Gastrocnemius medialis (tissue), 4 donors: Measurements from ENCODE around the gene ASIC2. TPM values are rescaled to one million over a fixed set of nuclear protein-coding genes. Genes with fewer than 3 reads are reported as not detected.

ENCODE experiments used
- ATAC-seq, 2 donors: fragments of 150-250 bp; one replicate each; pipeline ENCODE4 v1.9.1; 2016
- DNase-seq, 2 donors: peaks; one replicate each; pipeline ENCODE4 v3.0.0-alpha.2; 2019
- H3K27ac ChIP-seq, 4 donors: fragments of 200-600 bp; sonication (generic); 1 replicate in 1 of 4; 2 replicates in 3 of 4; pipeline ENCODE4 v1.5.1; 2016 to 2018; ENCODE audit warnings: mild to moderate bottlenecking in 2 of 4, moderate library complexity in 1 of 4
- H3K27me3 ChIP-seq, 3 donors: fragments of 200-600 bp; sonication (generic) in 2 of 3; 1 replicate in 1 of 3; 2 replicates in 2 of 3; pipeline versions ENCODE4 v1.5.1 to v1.6.0; 2016 to 2019; ENCODE audit warnings: mild to moderate bottlenecking in 1 of 3, moderate library complexity in 1 of 3
- H3K36me3 ChIP-seq, 2 donors: fragments of 200-600 bp; sonication (generic) in 1 of 2; one replicate each; pipeline ENCODE4 v1.5.1; 2017 to 2018
- H3K4me1 ChIP-seq, 2 donors: fragments of 200-600 bp; sonication (generic) in 1 of 2; one replicate each; pipeline ENCODE4 v1.5.1; 2016 to 2017; ENCODE audit warnings: mild to moderate bottlenecking in 2 of 2
- H3K4me3 ChIP-seq, 4 donors: fragments of 200-600 bp; sonication (generic) in 3 of 4; 1 replicate in 1 of 4; 2 replicates in 3 of 4; pipeline ENCODE4 v1.5.1; 2016 to 2019; ENCODE audit warnings: mild to moderate bottlenecking in 2 of 4
- H3K9me3 ChIP-seq, 3 donors: fragments of 200-600 bp; sonication (generic) in 2 of 3; 1 replicate in 1 of 3; 2 replicates in 2 of 3; pipeline ENCODE4 v1.5.1; 2016 to 2019
- CTCF ChIP-seq, 5 experiments: fragments of 450-650 bp in 3 of 5; fragments of 200-600 bp in 2 of 5; sonication (generic) in 2 of 5; IDR thresholded peaks in 4 of 5; conservative IDR thresholded peaks in 1 of 5; 1 replicate in 4 of 5; 2 replicates in 1 of 5; pipeline ENCODE4 v1.5.1; 2016 to 2019; ENCODE audit warnings: antibody characterized with exemption in 5 of 5, mild to moderate bottlenecking in 3 of 5, moderate library complexity in 3 of 5
- POLR2A ChIP-seq, 2 donors: fragments of 450-650 bp; IDR thresholded peaks; one replicate each; pipeline ENCODE4 v1.6.1; 2017; ENCODE audit warnings: antibody characterized with exemption in 2 of 2, mild to moderate bottlenecking in 2 of 2, moderate library complexity in 2 of 2
- in situ Hi-C, 4 donors: fragments of 200-750 bp; cut with MboI; loops; one replicate each; pipeline versions ENCODE4 v1.15.0 to v1.8.0; 2017; ENCODE audit warnings: low sequenced_read_pairs in 4 of 4
- intact Hi-C: fragments of 100-400 bp; cut with DNase I; formaldehyde crosslinking; loops from one replicate; pipeline ENCODE4 v1.15.1; 2023; ENCODE audit warnings: low total_unique reads
- total RNA-seq, 4 donors: library from RNA; depleted of rRNA; stranded (reverse); fragments of >200 nt; gene quantifications; one replicate each; pipeline versions ENCODE4 v1.1.0 to v1.2.3, GENCODE V29; 2016

Gene ASIC2
- total RNA-seq, 4 donors from 2014 or later: not detected

DNA sequence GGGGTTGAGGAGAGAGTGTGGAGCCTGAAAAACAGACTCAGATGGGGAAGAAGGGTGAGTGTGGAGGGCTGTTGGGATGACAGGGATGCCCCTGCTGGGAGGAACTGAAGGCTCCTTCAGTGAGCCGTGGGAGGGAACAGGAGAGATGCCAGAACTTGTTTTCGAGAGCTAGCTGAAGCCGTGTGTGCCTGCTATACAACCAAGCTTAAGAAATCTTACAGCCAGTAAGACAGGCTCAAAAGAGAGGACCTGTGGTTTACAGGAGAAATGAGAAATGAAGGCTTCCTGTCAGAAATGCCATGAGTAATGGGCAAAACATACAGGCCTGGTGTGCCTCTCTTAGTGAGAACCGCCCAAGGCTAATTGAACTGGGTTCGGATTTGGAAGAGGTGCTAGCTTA lies 201.8 kb downstream of the ASIC2 start:
- in situ Hi-C loops (no loop called here), intact Hi-C loops (no loop called here)
- no peak for ATAC-seq

DNA sequence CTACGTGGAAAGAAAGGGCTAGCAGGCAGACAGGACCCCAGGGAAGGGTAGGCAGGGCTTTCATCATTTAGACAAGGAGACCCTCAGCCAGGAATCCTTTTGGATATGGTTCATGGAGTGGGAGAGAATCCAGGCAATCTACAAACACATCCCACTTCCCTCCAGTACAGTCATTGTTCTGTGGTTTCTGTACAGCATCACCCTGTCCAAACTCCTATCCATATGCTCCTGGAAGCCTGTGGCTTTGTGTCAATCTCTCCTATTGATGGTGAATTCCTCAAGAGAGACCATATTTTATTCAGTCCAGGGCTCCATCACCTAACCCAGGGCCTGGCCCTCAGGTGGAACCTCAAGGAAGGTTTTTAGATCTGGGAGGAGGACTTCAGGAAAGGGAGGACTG lies 202.3 kb downstream of the ASIC2 start:
- peaks cover 0 to 16% (median 7%) of the 10 kb centered on the region in 3 donors for H3K27me3 ChIP-seq
- intact Hi-C loops: no loop called here
- ATAC-seq: no peak

More for the DNA sequence above, 201.8 kb downstream of the ASIC2 start:
- DNase-seq: no peak
- Histone ChIP-seq H3K9me3 (no peaks in the 10 kb centered on the region), H3K4me3 (no peak overlapping the region), H3K36me3 (no peaks in the 10 kb centered on the region), H3K4me1 (no peaks in the 10 kb centered on the region), H3K27ac (no peak overlapping the region), H3K27me3 (peaks cover 0 to 16% (median 7%) of the 10 kb centered on the region in 3 donors)
- TF ChIP-seq CTCF (IDR thresholded peaks at IDR 0.05 in 4 of 5, conservative IDR thresholded peaks at IDR 0.05 in 1 of 5) (no peak), POLR2A (IDR thresholded peaks at IDR 0.05) (no peak)

DNA sequence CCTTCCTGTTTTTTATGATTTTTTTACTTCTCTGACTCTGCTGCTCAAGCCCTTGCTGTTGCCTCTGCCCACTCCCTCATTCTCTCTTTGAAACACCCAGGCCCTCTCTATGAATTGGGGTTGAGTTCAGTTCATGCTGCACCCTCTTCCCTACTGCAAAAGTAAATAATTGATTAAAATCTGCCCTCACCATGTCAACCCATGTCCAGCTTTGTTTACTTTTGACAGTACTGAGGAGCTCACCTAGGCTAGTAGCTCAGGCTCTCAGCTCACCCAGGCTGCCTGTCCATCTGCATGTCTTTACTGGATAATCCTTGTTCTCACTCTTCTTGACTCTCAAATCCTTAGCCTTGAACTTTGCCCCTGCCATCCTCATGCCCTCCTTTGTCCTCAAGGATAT lies 206.2 kb downstream of the ASIC2 start:
- H3K4me1 ChIP-seq: no peaks in the 10 kb centered on the region
- intact Hi-C loops (no loop called here), in situ Hi-C loops (no loop called here)
- peaks cover 0 to 9% (median 7%) of the 10 kb centered on the region in 3 donors for H3K27me3 ChIP-seq
- no peak for DNase-seq
- H3K9me3 ChIP-seq: no peaks in the 10 kb centered on the region
- no peaks in the 10 kb centered on the region for H3K36me3 ChIP-seq
- no peak for ATAC-seq
- no peak overlapping the region for H3K27ac ChIP-seq
- TF ChIP-seq POLR2A (IDR thresholded peaks at IDR 0.05) (no peak), CTCF (IDR thresholded peaks at IDR 0.05 in 4 of 5, conservative IDR thresholded peaks at IDR 0.05 in 1 of 5) (no peak)
- no peak overlapping the region for H3K4me3 ChIP-seq

More for the DNA sequence above, 202.3 kb downstream of the ASIC2 start:
- TF ChIP-seq CTCF (IDR thresholded peaks at IDR 0.05 in 4 of 5, conservative IDR thresholded peaks at IDR 0.05 in 1 of 5) (no peak), POLR2A (IDR thresholded peaks at IDR 0.05) (no peak)
- H3K36me3 ChIP-seq: no peaks in the 10 kb centered on the region
- DNase-seq: no peak
- no peak overlapping the region for H3K27ac ChIP-seq
- in situ Hi-C loops: no loop called here
- H3K4me3 ChIP-seq: no peak overlapping the region
- no peaks in the 10 kb centered on the region for H3K9me3 ChIP-seq
- no peaks in the 10 kb centered on the region for H3K4me1 ChIP-seq

DNA sequence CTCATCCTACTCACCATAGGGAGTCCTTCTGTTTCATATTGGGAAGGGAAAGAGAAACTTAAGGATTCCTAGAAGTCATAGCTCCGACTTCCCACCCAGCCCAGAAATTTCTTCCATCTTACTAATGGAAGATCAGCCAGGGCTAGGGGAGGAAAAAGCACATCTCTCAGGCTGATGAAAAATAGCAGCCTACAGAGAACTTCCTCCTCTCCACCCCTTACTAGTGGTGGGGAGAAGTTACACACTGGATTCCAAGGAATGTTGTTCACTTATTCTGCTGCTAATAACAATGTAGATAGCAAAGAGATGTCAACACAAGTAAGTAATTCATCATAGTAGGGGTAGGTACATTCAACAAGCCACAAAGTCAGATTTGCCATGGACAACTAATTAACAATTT lies 207.1 kb downstream of the ASIC2 start:
- intact Hi-C loops: no loop called here

More for the DNA sequence above, 207.1 kb downstream of the ASIC2 start:
- ATAC-seq: no peak
- Histone ChIP-seq H3K9me3 (no peaks in the 10 kb centered on the region), H3K4me1 (no peaks in the 10 kb centered on the region), H3K27ac (no peak overlapping the region), H3K27me3 (peaks cover 0 to 6% (median 5%) of the 10 kb centered on the region in 3 donors), H3K36me3 (no peaks in the 10 kb centered on the region), H3K4me3 (no peak overlapping the region)
- in situ Hi-C loops: no loop called here
- TF ChIP-seq CTCF (IDR thresholded peaks at IDR 0.05 in 4 of 5, conservative IDR thresholded peaks at IDR 0.05 in 1 of 5) (no peak), POLR2A (IDR thresholded peaks at IDR 0.05) (no peak)
- no peak for DNase-seq
